BLaER1 treated with 17β-estradiol and CSF1 and Interleukin-3, amounts not matched to agents 10 nM and 100 nM (cell line): ENCODE data around the gene OR2B6.
A peak's percentile ranks its signal among the peaks of the same experiment; 100 is the strongest.
"Not testable (repeated sequence)": the region's sequence is repeated elsewhere in the genome, so short reads cannot be mapped to it uniquely, and the experiment has no call there.

ENCODE experiments used
- H3K27ac ChIP-seq, 11 experiments: shearing (Covaris generic); formaldehyde crosslinking; 2 replicates each; pipeline ENCODE4 v1.8.1; 2022
- H3K27me3 ChIP-seq, 11 experiments: shearing (Covaris generic); formaldehyde crosslinking; 2 replicates each; pipeline ENCODE4 v1.8.1; 2022
- H3K36me3 ChIP-seq, 11 experiments: shearing (Covaris generic); formaldehyde crosslinking; 2 replicates each; pipeline ENCODE4 v1.8.1; 2022
- H3K4me1 ChIP-seq, 10 experiments: shearing (Covaris generic); formaldehyde crosslinking; 2 replicates each; pipeline ENCODE4 v1.8.1; 2022
- H3K4me2 ChIP-seq, 11 experiments: shearing (Covaris generic); formaldehyde crosslinking; 2 replicates each; pipeline ENCODE4 v1.8.1; 2022
- H3K4me3 ChIP-seq, 10 experiments: shearing (Covaris generic); formaldehyde crosslinking; 2 replicates each; pipeline ENCODE4 v1.8.1; 2022
- H3K9ac ChIP-seq, 11 experiments: shearing (Covaris generic); formaldehyde crosslinking; 2 replicates each; pipeline ENCODE4 v1.8.1; 2022
- H3K9me3 ChIP-seq, 11 experiments: shearing (Covaris generic); formaldehyde crosslinking; replicated peaks in 1 of 11; 2 replicates each; pipeline ENCODE4 v1.8.1; 2022
- H4K20me1 ChIP-seq, 11 experiments: shearing (Covaris generic); formaldehyde crosslinking; 2 replicates each; pipeline ENCODE4 v1.8.1; 2022
- Cebpa-rat ChIP-seq, 11 experiments: shearing (Covaris generic); IDR thresholded peaks; 2 replicates each; pipeline ENCODE4 v1.8.1; 2022

Gene OR2B6

DNA sequence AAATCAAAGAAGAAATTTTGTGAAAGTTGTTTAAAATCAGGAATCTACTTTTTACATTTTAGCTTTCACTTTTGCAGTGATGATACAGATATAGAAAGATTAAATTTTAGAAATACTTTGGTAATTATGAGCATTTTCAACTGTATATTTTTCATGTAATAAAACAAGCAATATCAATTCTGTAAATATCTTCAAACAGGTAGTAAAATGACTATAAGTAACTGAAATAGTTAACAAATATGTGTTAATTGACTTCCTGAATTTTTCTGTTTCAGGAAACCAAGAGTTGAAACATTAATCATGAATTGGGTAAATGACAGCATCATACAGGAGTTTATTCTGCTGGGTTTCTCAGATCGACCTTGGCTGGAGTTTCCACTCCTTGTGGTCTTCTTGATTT, at the start of gene OR2B6:
Gene OR2B6, plus strand, starts transcription at position 301 of the 400 bp plus-strand sequence. Its CDS starts 0 bp downstream, at position 301.
- Histone ChIP-seq H3K36me3 (no peaks in the 10 kb centered on the region), H3K4me3 (no peak within 1 kb of the TSS), H3K9me3 (no peaks in the 10 kb centered on the region), H4K20me1 (no peaks in the 10 kb centered on the region), H3K4me2 (peak within 1 kb of the TSS in 7 of 11 experiments; percentile 7 to 65 (median 56); a peak in 14 of 22 replicates), H3K27me3 (no peaks in the 10 kb centered on the region), H3K4me1 (peaks cover 0 to 22% (median 11%) of the 10 kb centered on the region in 10 experiments; a peak in 13 of 20 replicates), H3K9ac (peak within 1 kb of the TSS in 1 of 11 experiments; percentile 14; a peak in 2 of 22 replicates), H3K27ac (peak within 1 kb of the TSS in 4 of 11 experiments; percentile 39 to 64 (median 51); a peak in 6 of 22 replicates)
- no peak for TF ChIP-seq Cebpa-rat (IDR thresholded peaks at IDR 0.05)

DNA sequence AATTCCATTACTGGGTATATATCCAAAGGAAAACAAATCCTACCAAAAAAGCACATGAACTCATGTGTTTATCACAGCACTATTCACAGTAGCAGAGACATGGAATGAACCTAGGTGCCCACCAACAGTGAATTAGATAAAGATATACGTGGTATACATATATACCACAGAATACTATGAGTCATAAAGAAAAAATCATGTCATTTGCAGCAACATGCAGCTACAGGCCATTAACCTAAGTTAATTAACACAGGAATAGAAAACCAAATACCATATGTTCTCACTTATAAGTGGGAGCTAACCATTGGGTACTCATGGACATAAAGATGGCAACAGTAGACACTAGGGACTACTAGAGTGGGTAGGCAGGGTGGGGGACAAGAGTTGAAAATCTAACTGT, 49.0 kb upstream of the OR2B6 start:
- Histone ChIP-seq H3K27ac (no peak overlapping the region), H3K4me2 (no peak overlapping the region), H3K4me1 (peaks cover 0 to 5% (median 0%) of the 10 kb centered on the region in 10 experiments; a peak in 1 of 20 replicates), H3K4me3 (no peak overlapping the region), H3K36me3 (no peaks in the 10 kb centered on the region), H3K27me3 (no peaks in the 10 kb centered on the region), H3K9ac (no peak overlapping the region), H3K9me3 (0 out of 22 replicates have a peak, but pooled peaks cover 0 to 6% (median 0%) of the 10 kb centered on the region in 11 experiments), H4K20me1 (no peaks in the 10 kb centered on the region)
- TF ChIP-seq Cebpa-rat (IDR thresholded peaks at IDR 0.05) = no peak

DNA sequence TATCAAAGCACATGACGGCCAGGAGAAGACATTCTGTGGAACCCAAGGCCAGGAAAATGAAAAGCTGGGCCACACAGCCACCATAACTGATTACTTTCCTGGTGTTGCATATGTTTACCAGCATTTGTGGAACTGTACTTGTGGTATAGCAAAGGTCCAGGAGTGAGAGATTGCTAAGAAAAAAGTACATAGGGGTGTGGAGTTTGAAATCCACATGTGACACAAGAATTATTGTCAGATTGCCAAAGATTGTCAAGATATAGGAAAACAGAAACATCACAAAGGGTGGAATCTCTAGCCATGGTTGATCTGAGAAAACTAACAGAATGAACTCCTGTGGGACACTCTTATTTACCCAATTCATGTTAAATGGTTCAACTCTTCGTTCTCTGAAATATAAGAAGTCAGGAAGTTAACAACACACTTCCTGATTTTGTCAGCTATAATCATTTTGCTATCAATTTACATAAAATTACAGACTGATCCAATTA, 45.0 kb upstream of the OR2B6 start, which contains the start of gene OR2B2:
Gene OR2B2, minus strand, starts transcription at position 441 of the 491 bp plus-strand sequence. Its CDS starts 77 bp downstream, at position 364.
- Histone ChIP-seq H3K27ac (no peak within 1 kb of the TSS), H3K4me1 (peaks cover 0 to 9% (median 0%) of the 10 kb centered on the region in 10 experiments; a peak in 3 of 20 replicates), H3K4me2 (no peak within 1 kb of the TSS), H3K9ac (no peak within 1 kb of the TSS), H3K36me3 (no peaks in the 10 kb centered on the region), H3K9me3 (0 out of 22 replicates have a peak, but pooled peaks cover 0 to under 1% (median 0%) of the 10 kb centered on the region in 11 experiments), H4K20me1 (no peaks in the 10 kb centered on the region), H3K4me3 (no peak within 1 kb of the TSS), H3K27me3 (no peaks in the 10 kb centered on the region)
- TF ChIP-seq Cebpa-rat (IDR thresholded peaks at IDR 0.05) = no peak

DNA sequence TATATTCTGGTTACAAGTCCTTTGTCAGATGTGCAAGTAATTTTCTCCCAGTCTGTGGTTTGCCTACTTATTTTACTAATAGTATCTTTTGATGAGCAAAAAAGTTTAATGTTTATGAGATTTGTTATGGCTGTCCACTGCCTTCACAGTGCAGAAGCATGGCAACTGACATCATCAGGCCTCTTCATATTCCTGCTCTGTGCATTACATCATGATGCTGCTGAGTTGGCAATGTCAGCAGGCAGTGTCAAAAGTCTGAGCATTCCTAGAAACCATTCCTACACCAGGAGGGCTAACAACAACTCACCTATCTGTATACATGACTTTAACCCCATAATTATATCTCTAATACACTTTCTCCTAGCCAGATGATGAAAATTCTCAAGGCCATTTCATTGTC, 34.1 kb upstream of the OR2B6 start:
- Histone ChIP-seq H4K20me1 (no peaks in the 10 kb centered on the region), H3K4me1 (no peaks in the 10 kb centered on the region), H3K27me3 (no peaks in the 10 kb centered on the region), H3K4me3 (no peak overlapping the region), H3K9ac (no peak overlapping the region), H3K36me3 (no peaks in the 10 kb centered on the region), H3K4me2 (no peak overlapping the region), H3K9me3 (0 out of 22 replicates have a peak, but pooled peaks cover 0 to 2% (median 0%) of the 10 kb centered on the region in 11 experiments), H3K27ac (no peak overlapping the region)
- no peak for TF ChIP-seq Cebpa-rat (IDR thresholded peaks at IDR 0.05)

DNA sequence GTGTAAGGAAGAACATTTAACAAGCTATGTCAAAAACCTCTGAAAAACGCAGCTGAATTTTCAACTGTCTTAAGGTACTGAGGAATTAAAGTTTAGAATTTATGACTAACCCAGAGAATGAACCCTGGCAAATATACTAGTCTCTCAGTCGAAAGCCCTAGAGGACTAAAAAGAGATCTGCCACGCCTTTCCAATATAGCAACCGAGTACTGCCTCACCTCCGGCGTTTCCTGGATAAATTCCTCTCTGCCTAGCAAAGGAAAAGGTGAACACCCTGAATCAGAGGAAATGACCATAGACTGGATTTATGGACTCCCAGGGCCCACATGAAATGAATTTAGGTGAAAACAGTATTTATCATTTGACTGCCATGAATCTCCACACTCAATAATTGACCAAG, 32.9 kb upstream of the OR2B6 start:
- H3K9ac ChIP-seq = no peak overlapping the region
- no peaks in the 10 kb centered on the region for H3K27me3 ChIP-seq
- no peak overlapping the region; a peak in 1 of 22 replicates for H3K4me2 ChIP-seq
- no peak for TF ChIP-seq Cebpa-rat (IDR thresholded peaks at IDR 0.05)
- no peaks in the 10 kb centered on the region for H4K20me1 ChIP-seq
- H3K4me3 ChIP-seq = no peak overlapping the region
- peaks cover 6 to 14% (median 8%) of the 10 kb centered on the region in 11 experiments; a peak in 15 of 22 replicates for H3K9me3 ChIP-seq
- no peaks in the 10 kb centered on the region; a peak in 1 of 22 replicates for H3K36me3 ChIP-seq
- H3K27ac ChIP-seq = no peak overlapping the region
- no peaks in the 10 kb centered on the region for H3K4me1 ChIP-seq

DNA sequence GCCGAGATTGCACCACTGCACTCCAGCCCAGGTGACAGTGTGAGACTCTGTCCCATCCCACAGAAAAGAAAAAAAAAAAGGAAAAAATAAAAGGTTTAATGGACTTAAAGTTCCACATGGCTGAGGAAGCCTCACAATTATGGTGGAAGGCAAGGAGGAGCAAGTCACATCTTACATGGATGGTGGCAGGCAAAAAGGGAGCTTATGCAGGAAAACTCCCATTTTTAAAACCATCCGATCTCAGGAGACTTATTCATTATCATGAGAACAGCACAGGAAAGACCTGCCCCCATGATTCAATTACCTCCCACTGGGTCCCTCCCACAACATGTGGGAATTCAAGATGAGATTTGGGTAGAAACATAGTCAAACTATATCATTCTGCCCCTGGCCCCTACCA, 29.0 kb upstream of the OR2B6 start:
- H3K9me3 ChIP-seq = peaks cover 12 to 28% (median 18%) of the 10 kb centered on the region in 11 experiments; a peak in 19 of 22 replicates

DNA sequence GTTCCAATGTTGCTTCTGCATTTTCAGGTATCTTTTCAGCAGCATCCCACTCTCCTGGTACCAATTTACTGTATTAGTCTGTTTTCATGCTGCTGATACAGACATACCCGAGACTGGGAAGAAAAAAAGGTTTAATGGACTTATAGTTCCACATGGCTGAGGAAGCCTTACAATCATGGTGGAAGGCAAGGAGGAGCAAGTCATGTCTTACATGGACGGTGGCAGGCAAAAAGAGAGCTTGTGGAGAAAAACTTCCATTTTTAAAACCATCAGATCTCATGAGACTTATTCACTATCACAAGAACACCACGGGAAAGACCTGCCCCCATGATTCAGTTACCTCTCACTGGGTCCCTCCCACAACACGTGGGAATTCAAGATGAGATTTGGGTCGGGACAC, 27.1 kb upstream of the OR2B6 start:
- H3K9ac ChIP-seq, H3K27ac ChIP-seq, H3K4me3 ChIP-seq, H3K27me3 ChIP-seq, H3K4me2 ChIP-seq, H3K4me1 ChIP-seq, H4K20me1 ChIP-seq, H3K36me3 ChIP-seq: not testable (repeated sequence)
- H3K9me3 ChIP-seq = peaks cover 12 to 28% (median 18%) of the 10 kb centered on the region in 11 experiments; a peak in 19 of 22 replicates

More for the DNA sequence above, 29.0 kb upstream of the OR2B6 start:
- not testable (repeated sequence) for H3K4me1 ChIP-seq, H3K27ac ChIP-seq, H3K4me2 ChIP-seq, H3K27me3 ChIP-seq, H3K9ac ChIP-seq, H3K36me3 ChIP-seq, H4K20me1 ChIP-seq, H3K4me3 ChIP-seq

DNA sequence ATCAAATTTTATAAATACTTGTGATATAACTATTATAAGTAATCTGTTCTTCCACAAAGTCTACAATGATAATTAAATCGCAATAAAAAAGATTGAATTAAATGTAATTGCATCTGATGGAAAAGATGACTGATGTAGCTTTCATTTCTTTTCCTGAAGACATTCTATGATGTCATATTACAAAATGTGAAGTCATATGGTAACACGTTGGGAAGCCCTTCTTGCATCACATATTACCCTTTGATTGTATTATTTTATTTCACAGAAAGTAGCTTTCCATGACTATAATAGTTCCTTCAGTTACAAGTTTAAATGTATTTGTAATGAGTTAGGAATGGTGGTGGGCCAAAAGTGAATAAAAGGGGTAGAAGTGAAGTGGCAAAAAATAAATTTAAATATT, 25.8 kb upstream of the OR2B6 start:
- H3K36me3 ChIP-seq = no peaks in the 10 kb centered on the region; a peak in 1 of 22 replicates
- TF ChIP-seq Cebpa-rat (IDR thresholded peaks at IDR 0.05) = no peak
- peaks cover 12 to 28% (median 18%) of the 10 kb centered on the region in 11 experiments; a peak in 19 of 22 replicates for H3K9me3 ChIP-seq
- no peak overlapping the region for H3K9ac ChIP-seq
- no peaks in the 10 kb centered on the region for H3K4me1 ChIP-seq
- no peak overlapping the region for H3K4me3 ChIP-seq
- H3K27me3 ChIP-seq = no peaks in the 10 kb centered on the region
- H3K27ac ChIP-seq = no peak overlapping the region
- no peaks in the 10 kb centered on the region for H4K20me1 ChIP-seq
- H3K4me2 ChIP-seq = no peak overlapping the region

DNA sequence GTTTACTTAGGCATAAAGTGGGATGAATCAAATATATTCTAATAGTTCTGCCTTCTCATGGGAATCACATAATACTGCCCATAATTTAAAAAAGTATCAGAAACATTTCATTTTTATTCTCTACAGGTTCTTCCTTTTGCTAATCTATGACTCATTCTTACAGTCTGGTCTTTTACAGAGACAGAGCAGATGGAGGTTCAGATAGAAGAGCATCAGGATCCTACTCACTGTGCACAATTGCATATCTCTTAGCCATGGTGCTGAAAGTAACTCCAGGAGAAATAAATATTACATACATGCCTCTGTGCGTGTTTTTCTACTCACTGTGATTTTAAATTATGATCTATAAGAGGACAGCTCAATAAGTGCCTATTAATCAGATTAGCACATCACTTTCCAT, 16.3 kb upstream of the OR2B6 start:
- Histone ChIP-seq H3K4me3 (no peak overlapping the region), H3K9ac (no peak overlapping the region), H3K27ac (no peak overlapping the region), H3K36me3 (no peaks in the 10 kb centered on the region), H3K27me3 (no peaks in the 10 kb centered on the region), H3K4me1 (peaks cover 0 to 15% (median 9%) of the 10 kb centered on the region in 10 experiments; a peak in 13 of 20 replicates), H3K4me2 (peak overlapping the region in 4 of 11 experiments; percentile 31 to 47 (median 38); a peak in 4 of 22 replicates), H4K20me1 (no peaks in the 10 kb centered on the region), H3K9me3 (peaks cover 0 to under 1% (median 0%) of the 10 kb centered on the region in 11 experiments; a peak in 1 of 22 replicates)
- TF ChIP-seq Cebpa-rat (IDR thresholded peaks at IDR 0.05) = no peak

DNA sequence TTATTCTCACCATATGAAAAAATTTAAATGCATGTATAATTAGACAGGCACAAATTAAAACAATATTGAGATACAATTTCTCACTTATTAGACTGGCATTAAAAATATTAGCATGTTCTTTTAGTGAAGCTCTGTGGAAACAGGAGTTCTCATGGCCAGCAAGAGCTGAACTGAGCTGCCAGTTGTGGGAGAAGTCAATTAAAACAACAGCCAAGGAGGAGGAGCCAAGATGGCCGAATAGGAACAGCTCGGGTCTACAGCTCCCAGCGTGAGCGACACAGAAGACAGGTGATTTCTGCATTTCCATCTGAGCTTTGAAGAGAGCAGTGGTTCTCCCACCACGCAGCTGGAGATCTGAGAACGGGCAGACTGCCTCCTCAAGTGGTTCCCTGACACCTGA, 14.0 kb upstream of the OR2B6 start:
- not testable (repeated sequence) for H3K4me2 ChIP-seq, H4K20me1 ChIP-seq, H3K27me3 ChIP-seq, H3K4me3 ChIP-seq, H3K27ac ChIP-seq, H3K9ac ChIP-seq, H3K36me3 ChIP-seq
- Histone ChIP-seq H3K9me3 (peaks cover 0 to 11% (median 2%) of the 10 kb centered on the region in 11 experiments; a peak in 9 of 22 replicates), H3K4me1 (peaks cover 0 to 15% (median 9%) of the 10 kb centered on the region in 10 experiments; a peak in 13 of 20 replicates)
